DOHH2 (cell line): ENCODE results near the gene DHX38.

Experiments used
- CTCF ChIP-seq: fragments of 200-600 bp; sonication (generic); IDR thresholded peaks from one replicate; pipeline ENCODE4 v1.5.1; 2014; ENCODE audit warnings: antibody characterized with exemption, mild to moderate bottlenecking, low read depth, low read length; ENCODE audit not compliant: poor library complexity, severe bottlenecking
- EZH2phosphoT487 ChIP-seq: fragments of 200-600 bp; sonication (generic); IDR thresholded peaks from 2 replicates; pipeline ENCODE4 v1.6.1; 2017; ENCODE audit warnings: borderline replicate concordance, mild to moderate bottlenecking, antibody characterized with exemption, low read length, moderate library complexity, mixed read lengths

GRCh38 chr16:72132726-72133125, 39.1 kb downstream of the DHX38 start:
- TF ChIP-seq CTCF = no peak
- TF ChIP-seq EZH2phosphoT487 = no peak
